AG20443 (cell line): Measurements from ENCODE around the gene MAG.

Source experiments
- DNase-seq: peaks from one replicate; pipeline ENCODE4 v3.0.0; 2012; ENCODE audit warnings: low spot score, mixed read lengths

The MAG gene

DNA sequence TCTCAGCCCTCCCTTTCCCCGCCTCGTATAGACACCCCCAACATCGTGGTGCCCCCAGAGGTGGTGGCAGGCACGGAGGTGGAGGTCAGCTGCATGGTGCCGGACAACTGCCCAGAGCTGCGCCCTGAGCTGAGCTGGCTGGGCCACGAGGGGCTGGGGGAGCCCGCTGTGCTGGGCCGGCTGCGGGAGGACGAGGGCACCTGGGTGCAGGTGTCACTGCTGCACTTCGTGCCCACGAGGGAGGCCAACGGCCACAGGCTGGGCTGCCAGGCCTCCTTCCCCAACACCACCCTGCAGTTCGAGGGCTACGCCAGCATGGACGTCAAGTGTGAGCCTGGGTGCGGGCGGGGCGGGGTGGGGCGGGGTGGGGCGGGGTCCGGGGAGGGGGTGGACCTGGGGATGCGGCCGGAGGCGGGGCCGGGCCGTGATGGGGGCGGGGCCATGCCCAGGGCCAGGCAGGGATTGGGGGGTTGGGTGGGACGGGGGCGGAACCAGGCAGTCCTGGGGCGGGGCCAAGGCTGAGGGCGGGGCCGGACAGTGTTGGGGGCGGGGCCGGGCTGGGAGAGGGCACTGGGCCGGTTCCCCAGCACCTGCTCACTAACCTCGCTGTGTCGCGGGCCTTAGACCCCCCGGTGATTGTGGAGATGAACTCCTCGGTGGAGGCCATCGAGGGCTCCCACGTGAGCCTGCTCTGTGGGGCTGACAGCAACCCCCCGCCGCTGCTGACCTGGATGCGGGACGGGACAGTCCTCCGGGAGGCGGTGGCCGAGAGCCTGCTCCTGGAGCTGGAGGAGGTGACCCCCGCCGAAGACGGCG lies 7.8 kb downstream of the MAG start:
- no peak for DNase-seq

GRCh38 chr19:35300339-35300649 lies 8.3 kb downstream of the MAG start:
- DNase-seq = no peak

GRCh38 chr19:35301961-35302360 lies 10.0 kb downstream of the MAG start:
- DNase-seq = no peak

- DNase-seq = no peak
These were observed 10.5 kb downstream of the MAG start for GRCh38 chr19:35302446-35302845.

- no peak for DNase-seq
These were observed 11.5 kb downstream of the MAG start for GRCh38 chr19:35303357-35303915.

DNA sequence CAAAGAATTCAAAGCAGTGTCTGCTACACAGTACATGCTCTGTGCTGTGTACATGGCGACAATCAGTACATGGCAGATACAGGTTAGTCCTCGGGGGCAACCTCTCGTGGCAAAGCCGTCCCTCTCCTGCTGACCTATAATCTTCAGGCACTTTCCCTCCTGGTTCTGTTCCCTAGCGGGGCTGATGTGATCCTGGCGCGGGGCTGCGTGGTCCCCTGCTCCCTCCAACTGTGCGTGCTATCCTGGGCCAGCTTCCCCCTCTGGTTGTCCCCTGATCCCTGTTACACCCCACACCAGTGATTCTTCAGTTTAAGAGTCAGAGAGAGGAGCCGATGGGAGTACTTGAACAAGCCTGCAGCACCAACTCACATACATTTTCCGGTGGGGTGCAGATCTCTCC lies 12.1 kb downstream of the MAG start:
- no peak for DNase-seq

DNA sequence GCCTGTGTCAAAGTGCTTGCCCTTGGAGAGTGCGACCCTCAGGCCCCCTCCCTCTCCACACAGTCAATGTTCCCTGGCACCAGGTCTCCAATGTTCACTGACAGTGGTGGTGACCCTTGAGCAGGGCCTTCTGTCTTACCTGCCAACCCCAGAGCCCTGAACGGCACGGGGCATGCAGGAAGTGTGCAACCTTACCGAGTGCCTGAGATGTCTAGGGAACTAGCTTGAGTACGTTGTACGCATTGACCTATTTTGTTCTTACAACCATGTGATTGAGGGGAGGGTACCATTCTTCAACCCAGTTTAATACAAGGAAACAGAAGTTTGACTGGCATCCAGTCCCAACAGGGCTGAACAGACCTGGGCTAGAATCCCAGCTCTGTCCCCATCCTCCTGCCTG lies 13.2 kb downstream of the MAG start:
- no peak for DNase-seq

GRCh38 chr19:35306473-35307246 lies 14.7 kb downstream of the MAG start:
- no peak for DNase-seq

- DNase-seq = no peak
These were observed 16.0 kb downstream of the MAG start for GRCh38 chr19:35307931-35308330.

DNA sequence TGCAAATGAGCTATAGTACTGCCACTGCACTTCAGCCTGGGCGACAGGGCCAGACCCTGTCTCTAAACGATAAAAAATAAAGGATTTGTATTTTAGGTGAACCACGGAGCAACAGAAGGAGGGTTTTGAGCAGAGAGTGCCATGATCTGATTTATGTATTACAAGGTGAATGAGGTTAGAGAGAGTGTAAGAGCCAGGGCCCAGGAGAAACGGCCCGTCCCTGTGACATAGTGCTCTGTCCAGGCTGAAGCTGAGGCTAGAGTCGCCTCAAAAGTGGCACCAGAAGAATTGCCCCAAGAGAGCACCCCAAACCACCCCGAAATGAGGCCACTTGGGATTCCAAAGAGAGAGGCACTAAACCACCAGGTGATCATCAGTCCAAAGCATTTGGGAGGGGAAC lies 16.9 kb downstream of the MAG start:
- no peak for DNase-seq

- no peak for DNase-seq
These were observed 17.7 kb downstream of the MAG start for GRCh38 chr19:35309481-35310279.

- DNase-seq = no peak
These were observed 18.4 kb downstream of the MAG start for GRCh38 chr19:35310331-35310730.

DNA sequence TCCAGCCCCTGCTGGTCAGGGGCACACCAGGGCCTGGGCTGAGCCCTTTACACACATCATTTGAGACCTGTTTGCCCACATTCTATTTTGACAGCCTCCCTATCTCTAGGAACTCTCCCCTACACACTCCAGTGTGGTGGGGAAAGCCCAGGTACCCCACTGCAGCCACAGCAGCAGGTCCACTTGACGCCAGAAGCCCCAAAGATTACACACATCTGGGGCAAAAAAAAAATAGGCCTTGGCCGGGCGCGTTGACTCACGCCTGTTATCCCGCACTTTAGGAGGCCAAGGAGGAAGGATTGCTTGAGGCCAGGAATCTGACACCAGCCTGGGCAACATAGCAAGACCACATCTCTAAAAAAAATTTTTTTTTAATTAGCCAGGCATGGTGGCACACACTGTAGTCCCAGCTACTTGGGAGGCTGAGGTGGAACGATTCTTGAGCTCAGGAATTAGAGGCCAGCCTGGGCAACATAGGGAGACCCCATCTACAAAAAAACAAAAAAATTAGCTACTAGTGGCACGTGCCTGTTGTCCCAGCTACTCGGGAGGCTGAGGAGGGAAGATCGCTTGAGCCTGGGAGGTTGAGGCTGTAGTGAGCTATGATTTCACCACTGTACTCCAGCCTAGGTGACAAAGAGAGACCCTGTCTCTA lies 19.0 kb downstream of the MAG start:
- no peak for DNase-seq

GRCh38 chr19:35311901-35312665 lies 20.1 kb downstream of the MAG start:
- DNase-seq = no peak

DNA sequence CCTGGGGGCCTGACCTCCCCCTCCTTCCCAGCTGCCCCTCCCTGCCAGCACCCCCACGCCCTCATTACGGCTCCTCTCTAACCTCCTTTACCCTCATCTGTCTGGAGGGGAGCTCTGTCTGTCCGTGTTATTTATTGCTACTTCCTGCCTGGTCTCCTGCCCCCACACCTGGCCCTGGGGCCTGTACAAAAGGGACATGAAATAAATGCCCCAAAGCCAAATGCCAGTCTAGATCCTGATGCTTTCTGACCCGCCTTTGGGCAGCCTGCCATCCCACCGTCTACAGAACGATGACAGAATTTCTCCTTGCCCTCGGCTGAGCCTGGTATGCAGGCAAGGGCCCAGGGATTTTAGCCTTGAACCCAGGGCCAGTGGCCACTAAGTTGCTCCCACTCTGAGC lies 21.6 kb downstream of the MAG start:
- DNase-seq = no peak

DNA sequence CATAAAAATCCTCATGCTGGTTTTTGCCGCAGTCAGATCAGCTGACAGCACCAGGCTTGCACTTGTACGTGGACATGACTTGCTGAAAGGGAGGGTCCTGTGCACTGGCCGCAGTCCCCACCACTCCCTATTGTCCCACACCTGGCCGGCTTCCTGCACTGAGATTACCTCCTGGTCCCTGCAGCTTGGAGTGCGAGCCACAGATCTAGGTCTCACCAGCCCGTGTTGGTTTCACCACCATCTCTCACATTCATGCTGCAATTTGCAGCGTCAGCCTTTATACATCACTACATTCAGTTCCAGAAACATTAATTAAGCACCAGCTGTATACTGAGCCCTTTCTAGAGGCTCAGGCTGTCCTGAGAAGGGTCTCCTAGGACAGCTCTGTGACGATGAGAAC lies 22.1 kb downstream of the MAG start:
- DNase-seq = no peak

- no peak for DNase-seq
These were observed 23.0 kb downstream of the MAG start for GRCh38 chr19:35314858-35315470.

DNA sequence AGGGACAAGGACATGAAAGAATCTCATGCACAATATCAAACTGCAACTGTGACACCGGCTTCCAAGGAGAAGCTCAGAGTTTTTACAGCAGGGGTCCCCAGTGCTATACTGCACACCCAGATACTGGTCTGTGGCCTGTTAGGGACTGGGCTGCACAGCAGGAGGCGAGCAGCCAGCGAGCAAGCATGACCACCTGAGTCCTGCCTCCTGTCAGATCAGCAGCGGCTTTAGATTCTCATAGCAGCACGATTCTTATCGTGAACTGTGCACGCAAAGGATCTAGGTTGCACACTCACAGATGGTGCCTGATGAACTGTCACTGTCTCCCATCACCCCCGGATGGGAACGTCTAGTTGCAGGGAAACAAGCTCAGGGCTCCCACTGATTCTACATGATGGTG lies 23.9 kb downstream of the MAG start:
- DNase-seq = no peak

- DNase-seq = no peak
These were observed 24.6 kb downstream of the MAG start for GRCh38 chr19:35316560-35316959.

- no peak for DNase-seq
These were observed 25.6 kb downstream of the MAG start for GRCh38 chr19:35317464-35318043.
